ENCODE measurements around the gene TTLL8.

DNA sequence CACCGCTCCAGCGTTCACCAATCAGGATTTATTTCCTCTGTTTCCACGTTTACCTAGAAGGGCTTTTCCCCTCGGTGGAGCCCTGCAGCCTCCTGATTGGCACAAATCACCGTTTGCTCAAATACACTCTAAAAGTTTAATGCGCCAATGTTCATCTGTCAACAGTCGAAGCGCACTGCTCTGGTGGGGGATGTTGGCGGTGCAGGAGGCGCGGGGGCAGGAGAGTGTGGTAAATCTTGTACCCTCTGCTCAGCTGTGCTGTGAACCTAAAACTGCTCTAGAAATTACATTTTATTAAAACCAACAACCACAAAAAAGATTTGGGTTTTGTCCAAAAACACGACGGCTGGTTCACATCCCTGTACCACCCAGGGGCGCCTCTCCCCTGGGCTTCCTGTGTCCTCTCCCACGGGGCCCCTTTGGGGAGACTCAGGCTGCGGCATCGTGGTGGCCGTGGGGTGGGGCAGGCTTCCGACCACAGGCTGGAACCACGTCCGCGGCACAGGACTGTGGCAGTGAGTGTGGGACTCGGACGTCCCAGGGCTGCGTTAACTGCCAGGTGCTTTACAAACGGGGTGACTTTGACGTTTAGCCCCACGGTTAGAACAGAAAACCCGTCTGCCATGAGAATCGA is 13.5 kb downstream of the TTLL8 start:
- no peak for TF ChIP-seq POLR2A (IDR thresholded peaks at IDR 0.05)
- TF ChIP-seq, protein P1, sequence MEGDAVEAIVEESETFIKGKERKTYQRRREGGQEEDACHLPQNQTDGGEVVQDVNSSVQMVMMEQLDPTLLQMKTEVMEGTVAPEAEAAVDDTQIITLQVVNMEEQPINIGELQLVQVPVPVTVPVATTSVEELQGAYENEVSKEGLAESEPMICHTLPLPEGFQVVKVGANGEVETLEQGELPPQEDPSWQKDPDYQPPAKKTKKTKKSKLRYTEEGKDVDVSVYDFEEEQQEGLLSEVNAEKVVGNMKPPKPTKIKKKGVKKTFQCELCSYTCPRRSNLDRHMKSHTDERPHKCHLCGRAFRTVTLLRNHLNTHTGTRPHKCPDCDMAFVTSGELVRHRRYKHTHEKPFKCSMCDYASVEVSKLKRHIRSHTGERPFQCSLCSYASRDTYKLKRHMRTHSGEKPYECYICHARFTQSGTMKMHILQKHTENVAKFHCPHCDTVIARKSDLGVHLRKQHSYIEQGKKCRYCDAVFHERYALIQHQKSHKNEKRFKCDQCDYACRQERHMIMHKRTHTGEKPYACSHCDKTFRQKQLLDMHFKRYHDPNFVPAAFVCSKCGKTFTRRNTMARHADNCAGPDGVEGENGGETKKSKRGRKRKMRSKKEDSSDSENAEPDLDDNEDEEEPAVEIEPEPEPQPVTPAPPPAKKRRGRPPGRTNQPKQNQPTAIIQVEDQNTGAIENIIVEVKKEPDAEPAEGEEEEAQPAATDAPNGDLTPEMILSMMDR (IDR thresholded peaks at IDR 0.05), result no peak

Measured in heart left ventricle (tissue), 13 donors.